Thyroid gland (tissue), 4 donors: ENCODE measurements around the gene CTNNA2. TPM values are rescaled to one million over a fixed set of nuclear protein-coding genes. Genes with fewer than 3 reads are reported as not detected.

Experiments used
- DNase-seq, 2 donors: peaks; one replicate each; pipeline ENCODE4 v3.0.0-alpha.2; 2019
- H3K27ac ChIP-seq, 3 donors: fragments of 200-600 bp; sonication (generic); 1 replicate in 2 of 3; 2 replicates in 1 of 3; pipeline ENCODE4 v1.5.1; 2016 to 2019; ENCODE audit warnings: mild to moderate bottlenecking in 1 of 3, moderate library complexity in 1 of 3
- H3K27me3 ChIP-seq: fragments of 200-600 bp; sonication (generic); one replicate; pipeline ENCODE4 v1.5.1; 2019
- H3K36me3 ChIP-seq, 2 donors: fragments of 200-600 bp; sonication (generic); one replicate each; pipeline ENCODE4 v1.5.1; 2016 to 2019
- H3K4me1 ChIP-seq, 2 donors: fragments of 200-600 bp; sonication (generic); one replicate each; pipeline ENCODE4 v1.5.1; 2017 to 2019
- H3K4me3 ChIP-seq, 3 donors: fragments of 200-600 bp; sonication (generic); replicated peaks in 1 of 3; 1 replicate in 2 of 3; 2 replicates in 1 of 3; pipeline ENCODE4 v1.5.1; 2016; ENCODE audit warnings: mild to moderate bottlenecking in 1 of 3
- H3K9me3 ChIP-seq: fragments of 200-600 bp; sonication (generic); one replicate; pipeline ENCODE4 v1.5.1; 2017
- CTCF ChIP-seq, 6 experiments: fragments of 200-600 bp in 3 of 6; fragments of 450-650 bp in 3 of 6; sonication (generic) in 3 of 6; IDR thresholded peaks; one replicate each; pipeline ENCODE4 v1.5.1; 2016 to 2019; ENCODE audit warnings: antibody characterized with exemption in 6 of 6, mild to moderate bottlenecking in 2 of 6, inconsistent platforms in 1 of 6, moderate library complexity in 1 of 6
- POLR2A ChIP-seq, 2 donors: fragments of 450-650 bp; IDR thresholded peaks; one replicate each; pipeline ENCODE4 v1.6.1; 2017; ENCODE audit warnings: antibody characterized with exemption in 2 of 2, mild to moderate bottlenecking in 2 of 2, moderate library complexity in 1 of 2
- WGBS, 2 donors: methylation state at CpG; one replicate each; pipeline ENCODE4 v1.1.5; 2017; 5-methylcytosine and 5-hydroxymethylcytosine counted together
- intact Hi-C: fragments of 100-400 bp; cut with DNase I; formaldehyde crosslinking; loops from one replicate; pipeline ENCODE4 v1.15.1; 2023
- total RNA-seq, 4 donors: library from RNA; depleted of rRNA; stranded (reverse); fragments of >200 nt; gene quantifications; one replicate each; pipeline ENCODE4 v1.2.3, GENCODE V29; 2016

CTNNA2 gene
- total RNA-seq, 4 donors from 2014 or later, result 0.13 to 0.44 (median 0.22) TPM; not detected in 1

- Histone ChIP-seq H3K4me3 (no peak overlapping the region), H3K9me3 (no peaks in the 10 kb centered on the region), H3K27ac (no peak overlapping the region), H3K27me3 (no peaks in the 10 kb centered on the region), H3K4me1 (no peaks in the 10 kb centered on the region), H3K36me3 (no peaks in the 10 kb centered on the region)
- 58 to 61% methylated on average over 5 of the region's 5 CpGs for whole genome bisulfite sequencing, 2 donors
- TF ChIP-seq CTCF (IDR thresholded peaks at IDR 0.05) (no peak), POLR2A (IDR thresholded peaks at IDR 0.05) (no peak)
- DNase-seq, result no peak
- intact Hi-C loops, result no loop called here
Measured at GRCh38 chr2:79569048-79569447, 56.2 kb downstream of the CTNNA2 start.

- WGBS, 2 donors, result 90% methylated on average over 6 of the region's 6 CpGs
- no peak for DNase-seq
- no peak for TF ChIP-seq CTCF (IDR thresholded peaks at IDR 0.05)
- no peak for TF ChIP-seq POLR2A (IDR thresholded peaks at IDR 0.05)
- intact Hi-C loops, result no loop called here
- H3K36me3 ChIP-seq, result no peaks in the 10 kb centered on the region
- H3K4me3 ChIP-seq, result no peak overlapping the region
- H3K4me1 ChIP-seq, result no peaks in the 10 kb centered on the region
- H3K27me3 ChIP-seq, result no peaks in the 10 kb centered on the region
- H3K9me3 ChIP-seq, result no peaks in the 10 kb centered on the region
- H3K27ac ChIP-seq, result no peak overlapping the region
Measured at GRCh38 chr2:79573895-79574674, 61.2 kb downstream of the CTNNA2 start.

- Histone ChIP-seq H3K27ac (no peak overlapping the region), H3K9me3 (no peaks in the 10 kb centered on the region), H3K27me3 (no peaks in the 10 kb centered on the region), H3K4me1 (no peaks in the 10 kb centered on the region), H3K36me3 (no peaks in the 10 kb centered on the region), H3K4me3 (no peak overlapping the region)
- intact Hi-C loops, result no loop called here
- WGBS, 2 donors, result 72 to 76% methylated on average over 4 of the region's 4 CpGs
- DNase-seq, result no peak
- TF ChIP-seq CTCF (IDR thresholded peaks at IDR 0.05), result no peak
Measured at GRCh38 chr2:79576451-79576850, 63.6 kb downstream of the CTNNA2 start.

GRCh38 chr2:79578952-79579351, 66.1 kb downstream of the CTNNA2 start:
- Histone ChIP-seq H3K9me3 (no peaks in the 10 kb centered on the region), H3K36me3 (no peaks in the 10 kb centered on the region)
- WGBS, 2 donors, result 89 to 94% methylated on average over 1 of the region's 1 CpG

More at GRCh38 chr2:79578952-79579351, 66.1 kb downstream of the CTNNA2 start:
- H3K4me3 ChIP-seq, result no peak overlapping the region
- no peaks in the 10 kb centered on the region for H3K4me1 ChIP-seq
- TF ChIP-seq POLR2A (IDR thresholded peaks at IDR 0.05) (no peak), CTCF (IDR thresholded peaks at IDR 0.05) (no peak)
- no peak overlapping the region for H3K27ac ChIP-seq
- no peak for DNase-seq
- intact Hi-C loops, result no loop called here
- H3K27me3 ChIP-seq, result no peaks in the 10 kb centered on the region
